Measurements from ENCODE around the gene PRELP.

- TF ChIP-seq POLR2AphosphoS5 (IDR thresholded peaks at IDR 0.05; ENCODE audit: low read depth, low read length) (no peak), FOXP2 (optimal IDR thresholded peaks at IDR 0.05; ENCODE audit: borderline replicate concordance, extremely low read depth, extremely low read length, insufficient read depth) (no peak)
These were observed 30.1 kb downstream of the PRELP start for GRCh38 chr1:203505526-203506204.
